Neutrophil (primary cell): ENCODE measurements around the gene ASPG.

ENCODE experiments used
- H3K27ac ChIP-seq: fragments of 200-600 bp; sonication (generic); 2 replicates; pipeline ENCODE4 v1.5.1; 2016; ENCODE audit warnings: mild to moderate bottlenecking, moderate library complexity
- H3K27me3 ChIP-seq: fragments of 200-600 bp; sonication (generic); 2 replicates; pipeline ENCODE4 v1.6.0; 2016; ENCODE audit warnings: mild to moderate bottlenecking
- H3K36me3 ChIP-seq: fragments of 200-600 bp; sonication (generic); 2 replicates; pipeline ENCODE4 v1.5.1; 2017
- H3K4me1 ChIP-seq, 2 experiments: fragments of 200-600 bp in 1 of 2; sonication (generic) in 1 of 2; 1 replicate in 1 of 2; 2 replicates in 1 of 2; pipeline versions ENCODE4 v1.5.1 to v1.6.1; 2013 to 2016; ENCODE audit warnings: low read depth in 1 of 2, low read length in 1 of 2, mild to moderate bottlenecking in 1 of 2, moderate library complexity in 1 of 2; ENCODE audit not compliant: control insufficient read depth in 1 of 2, insufficient read depth in 1 of 2
- H3K4me3 ChIP-seq, 2 experiments: fragments of 200-600 bp in 1 of 2; sonication (generic) in 1 of 2; 1 replicate in 1 of 2; 2 replicates in 1 of 2; pipeline ENCODE4 v1.5.1; 2013 to 2016; ENCODE audit warnings: low read depth in 1 of 2, low read length in 1 of 2, mild to moderate bottlenecking in 1 of 2, moderate library complexity in 1 of 2
- H3K9me3 ChIP-seq: fragments of 200-600 bp; sonication (generic); 2 replicates; pipeline ENCODE4 v1.5.1; 2016
- TF ChIP-seq, protein P1 (sequence below): fragments of 200-600 bp; sonication (generic); IDR thresholded peaks from 2 replicates; pipeline ENCODE4 v1.5.1; 2016; ENCODE audit warnings: antibody characterized with exemption

ASPG gene

DNA sequence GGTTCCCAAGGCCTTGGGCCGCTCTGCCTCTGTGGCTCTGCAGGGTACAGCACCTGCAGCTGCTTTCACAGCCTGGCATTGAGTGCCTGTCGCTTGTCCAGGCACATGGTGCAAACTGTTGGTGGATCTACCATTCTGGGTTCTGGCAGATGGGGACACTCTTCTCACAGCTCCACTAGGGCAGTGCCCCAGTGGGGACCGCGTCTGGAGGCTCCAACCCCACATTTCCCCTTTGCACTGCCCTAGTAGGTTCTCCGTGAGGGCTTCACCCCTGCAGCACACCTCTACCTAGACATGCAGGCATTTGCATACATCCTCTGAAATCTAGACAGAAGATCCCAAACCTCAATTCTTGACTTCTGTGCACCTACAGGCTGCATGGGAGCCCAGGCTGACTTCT, 19.2 kb upstream of the ASPG start:
- H3K36me3 ChIP-seq, result no peaks in the 10 kb centered on the region
- H3K27ac ChIP-seq, result no peak overlapping the region
- H3K4me3 ChIP-seq, result no peak overlapping the region
- no peaks in the 10 kb centered on the region for H3K9me3 ChIP-seq
- TF ChIP-seq, protein P1, sequence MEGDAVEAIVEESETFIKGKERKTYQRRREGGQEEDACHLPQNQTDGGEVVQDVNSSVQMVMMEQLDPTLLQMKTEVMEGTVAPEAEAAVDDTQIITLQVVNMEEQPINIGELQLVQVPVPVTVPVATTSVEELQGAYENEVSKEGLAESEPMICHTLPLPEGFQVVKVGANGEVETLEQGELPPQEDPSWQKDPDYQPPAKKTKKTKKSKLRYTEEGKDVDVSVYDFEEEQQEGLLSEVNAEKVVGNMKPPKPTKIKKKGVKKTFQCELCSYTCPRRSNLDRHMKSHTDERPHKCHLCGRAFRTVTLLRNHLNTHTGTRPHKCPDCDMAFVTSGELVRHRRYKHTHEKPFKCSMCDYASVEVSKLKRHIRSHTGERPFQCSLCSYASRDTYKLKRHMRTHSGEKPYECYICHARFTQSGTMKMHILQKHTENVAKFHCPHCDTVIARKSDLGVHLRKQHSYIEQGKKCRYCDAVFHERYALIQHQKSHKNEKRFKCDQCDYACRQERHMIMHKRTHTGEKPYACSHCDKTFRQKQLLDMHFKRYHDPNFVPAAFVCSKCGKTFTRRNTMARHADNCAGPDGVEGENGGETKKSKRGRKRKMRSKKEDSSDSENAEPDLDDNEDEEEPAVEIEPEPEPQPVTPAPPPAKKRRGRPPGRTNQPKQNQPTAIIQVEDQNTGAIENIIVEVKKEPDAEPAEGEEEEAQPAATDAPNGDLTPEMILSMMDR, result no peak
- H3K27me3 ChIP-seq, result no peaks in the 10 kb centered on the region
- no peaks in the 10 kb centered on the region for H3K4me1 ChIP-seq

DNA sequence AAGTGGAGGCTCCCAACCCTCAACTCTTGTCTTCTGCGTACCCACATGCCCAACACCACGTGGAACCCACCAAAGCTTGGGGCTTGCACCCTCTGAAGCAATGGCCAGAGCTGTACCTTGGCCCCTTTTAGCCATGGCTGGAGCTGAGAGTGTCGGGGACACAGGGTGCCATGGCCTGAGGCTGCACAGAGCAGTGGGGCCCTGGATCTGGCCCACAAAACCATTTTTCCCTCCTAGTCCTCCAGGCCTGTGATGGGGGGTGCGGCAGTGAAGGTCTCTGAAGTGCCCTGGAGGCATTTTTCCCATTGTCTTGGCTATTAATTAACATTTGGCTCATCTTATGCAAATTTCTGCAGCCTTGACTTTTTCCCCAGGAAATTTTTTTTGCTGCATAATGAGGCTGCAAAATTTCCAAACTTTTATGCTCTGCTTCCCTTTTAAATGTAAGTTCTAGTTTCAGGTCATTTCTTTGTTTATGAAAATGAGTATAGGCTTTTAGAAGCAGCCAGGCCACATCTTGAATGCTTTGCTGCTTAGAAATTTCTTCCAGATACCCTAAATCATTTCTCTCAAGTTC, 18.7 kb upstream of the ASPG start:
- no peaks in the 10 kb centered on the region for H3K36me3 ChIP-seq
- TF ChIP-seq, protein P1, result no peak
- no peak overlapping the region for H3K27ac ChIP-seq
- H3K4me3 ChIP-seq, result no peak overlapping the region
- H3K9me3 ChIP-seq, result no peaks in the 10 kb centered on the region
- no peaks in the 10 kb centered on the region for H3K4me1 ChIP-seq
- H3K27me3 ChIP-seq, result no peaks in the 10 kb centered on the region

DNA sequence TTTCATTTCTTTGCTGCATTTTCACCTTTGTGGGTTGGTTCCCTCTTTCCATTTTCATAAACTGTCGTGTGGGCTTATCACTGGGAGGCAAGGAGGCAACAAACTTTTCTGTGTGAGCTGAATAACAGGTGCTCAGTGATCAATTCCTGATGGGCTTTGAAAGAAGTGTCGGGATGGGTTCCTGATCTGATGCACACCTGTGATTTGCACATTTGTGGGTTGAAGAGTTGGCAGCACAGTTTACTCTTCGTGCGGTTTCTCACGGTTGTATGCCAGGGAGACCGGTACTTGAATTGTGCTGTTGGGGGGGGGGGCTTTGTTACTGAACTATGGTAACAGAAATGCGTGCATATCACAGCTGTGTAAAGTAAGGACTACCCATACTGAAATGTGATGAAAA, 16.0 kb upstream of the ASPG start:
- H3K27ac ChIP-seq, result no peak overlapping the region
- H3K4me3 ChIP-seq, result no peak overlapping the region
- H3K36me3 ChIP-seq, result no peaks in the 10 kb centered on the region
- TF ChIP-seq, protein P1, result no peak
- H3K27me3 ChIP-seq, result no peaks in the 10 kb centered on the region
- no peaks in the 10 kb centered on the region for H3K4me1 ChIP-seq
- no peaks in the 10 kb centered on the region for H3K9me3 ChIP-seq

DNA sequence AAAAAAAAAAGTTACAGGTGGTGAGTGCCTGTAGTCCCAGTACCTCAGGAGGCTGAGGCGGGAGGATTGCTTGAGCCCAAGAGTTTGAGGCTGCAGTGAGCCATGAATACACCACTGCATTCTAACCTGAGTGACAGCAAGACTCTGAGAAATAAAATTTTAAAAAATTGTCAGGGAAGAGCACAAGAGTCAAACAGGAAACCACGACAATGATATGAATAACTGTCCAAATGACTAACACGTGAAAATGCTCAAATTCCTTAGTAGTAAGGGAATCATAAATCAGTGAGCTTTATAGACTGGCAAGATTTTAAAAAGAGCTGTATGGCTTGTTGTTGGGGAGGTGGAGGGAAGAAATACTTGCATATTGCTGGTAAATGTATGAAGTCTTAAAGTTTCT, 12.9 kb upstream of the ASPG start:
- no peak overlapping the region for H3K4me3 ChIP-seq
- H3K4me1 ChIP-seq, result no peaks in the 10 kb centered on the region
- H3K27ac ChIP-seq, result no peak overlapping the region
- peaks cover 6% of the 10 kb centered on the region for H3K27me3 ChIP-seq
- no peaks in the 10 kb centered on the region for H3K9me3 ChIP-seq
- H3K36me3 ChIP-seq, result no peaks in the 10 kb centered on the region
- TF ChIP-seq, protein P1, result no peak

DNA sequence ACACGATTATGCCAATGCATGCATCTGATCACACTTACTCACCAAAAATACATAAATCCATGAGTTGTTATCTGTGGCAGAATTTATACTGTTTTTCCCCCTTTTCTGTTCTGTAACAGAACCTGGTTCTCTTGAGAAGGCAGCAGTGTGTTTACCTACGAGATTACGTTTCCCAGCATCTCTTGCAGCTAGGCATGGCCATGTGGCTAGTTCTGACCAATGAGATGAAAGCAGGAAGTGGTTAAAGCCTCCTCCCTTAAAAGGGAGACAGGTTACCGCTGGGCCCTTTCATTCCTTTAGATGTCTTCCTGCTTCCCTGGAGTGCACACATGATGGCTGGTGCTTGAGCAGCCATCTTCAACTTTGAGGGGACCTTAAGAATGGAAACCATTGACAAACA, 11.7 kb upstream of the ASPG start:
- TF ChIP-seq, protein P1, result no peak
- H3K27ac ChIP-seq, result no peak overlapping the region
- peaks cover 6% of the 10 kb centered on the region for H3K27me3 ChIP-seq
- H3K4me3 ChIP-seq, result no peak overlapping the region
- no peaks in the 10 kb centered on the region for H3K4me1 ChIP-seq
- no peaks in the 10 kb centered on the region for H3K36me3 ChIP-seq
- no peaks in the 10 kb centered on the region for H3K9me3 ChIP-seq
